Right ventricle myocardium inferior (tissue), 1 donor: Measurements from ENCODE around the gene KBTBD7. TPM values are rescaled to one million over a fixed set of nuclear protein-coding genes. Genes with fewer than 3 reads are reported as not detected.

Source experiments
- ATAC-seq: fragments of 200-7000 bp; cut with Tn5 transposase; one replicate; pipeline ENCODE4 v1.9.1; 2020; ENCODE audit warnings: mild to moderate bottlenecking, moderate library complexity
- DNase-seq: peaks from one replicate; pipeline ENCODE4 v3.0.0; 2021; ENCODE audit errors: missing footprints
- intact Hi-C: fragments of 100-400 bp; cut with DNase I; formaldehyde crosslinking; loops from one replicate; pipeline ENCODE4 v1.11.0; 2022
- long read RNA-seq: library from polyadenylated mRNA; unstranded; transcript quantifications from one replicate; pipeline ENCODE4 v2.0.0, GENCODE V29; 2021
- total RNA-seq: library from RNA; stranded (reverse); fragmentation: NEBNext Ultra II Directional; extraction: Animal tissue kit (Norgen Biotek cat#: 25700); gene quantifications from one replicate; pipeline ENCODE4 v1.2.1, GENCODE V29; 2021
- donor health status: DM: no; HTN: yes; CAD: no; lungs with severe emphysema.

Gene KBTBD7, protein sequence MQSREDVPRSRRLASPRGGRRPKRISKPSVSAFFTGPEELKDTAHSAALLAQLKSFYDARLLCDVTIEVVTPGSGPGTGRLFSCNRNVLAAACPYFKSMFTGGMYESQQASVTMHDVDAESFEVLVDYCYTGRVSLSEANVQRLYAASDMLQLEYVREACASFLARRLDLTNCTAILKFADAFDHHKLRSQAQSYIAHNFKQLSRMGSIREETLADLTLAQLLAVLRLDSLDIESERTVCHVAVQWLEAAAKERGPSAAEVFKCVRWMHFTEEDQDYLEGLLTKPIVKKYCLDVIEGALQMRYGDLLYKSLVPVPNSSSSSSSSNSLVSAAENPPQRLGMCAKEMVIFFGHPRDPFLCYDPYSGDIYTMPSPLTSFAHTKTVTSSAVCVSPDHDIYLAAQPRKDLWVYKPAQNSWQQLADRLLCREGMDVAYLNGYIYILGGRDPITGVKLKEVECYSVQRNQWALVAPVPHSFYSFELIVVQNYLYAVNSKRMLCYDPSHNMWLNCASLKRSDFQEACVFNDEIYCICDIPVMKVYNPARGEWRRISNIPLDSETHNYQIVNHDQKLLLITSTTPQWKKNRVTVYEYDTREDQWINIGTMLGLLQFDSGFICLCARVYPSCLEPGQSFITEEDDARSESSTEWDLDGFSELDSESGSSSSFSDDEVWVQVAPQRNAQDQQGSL
- 5.9 TPM for total RNA-seq
- long read RNA-seq, full-length matches to known transcripts = 6 of 6 reads
- long read RNA-seq, partial matches to known transcripts = 0 of 6 reads
- long read RNA-seq, other reads (novel, unspliced or antisense) = 0 of 6 reads

DNA sequence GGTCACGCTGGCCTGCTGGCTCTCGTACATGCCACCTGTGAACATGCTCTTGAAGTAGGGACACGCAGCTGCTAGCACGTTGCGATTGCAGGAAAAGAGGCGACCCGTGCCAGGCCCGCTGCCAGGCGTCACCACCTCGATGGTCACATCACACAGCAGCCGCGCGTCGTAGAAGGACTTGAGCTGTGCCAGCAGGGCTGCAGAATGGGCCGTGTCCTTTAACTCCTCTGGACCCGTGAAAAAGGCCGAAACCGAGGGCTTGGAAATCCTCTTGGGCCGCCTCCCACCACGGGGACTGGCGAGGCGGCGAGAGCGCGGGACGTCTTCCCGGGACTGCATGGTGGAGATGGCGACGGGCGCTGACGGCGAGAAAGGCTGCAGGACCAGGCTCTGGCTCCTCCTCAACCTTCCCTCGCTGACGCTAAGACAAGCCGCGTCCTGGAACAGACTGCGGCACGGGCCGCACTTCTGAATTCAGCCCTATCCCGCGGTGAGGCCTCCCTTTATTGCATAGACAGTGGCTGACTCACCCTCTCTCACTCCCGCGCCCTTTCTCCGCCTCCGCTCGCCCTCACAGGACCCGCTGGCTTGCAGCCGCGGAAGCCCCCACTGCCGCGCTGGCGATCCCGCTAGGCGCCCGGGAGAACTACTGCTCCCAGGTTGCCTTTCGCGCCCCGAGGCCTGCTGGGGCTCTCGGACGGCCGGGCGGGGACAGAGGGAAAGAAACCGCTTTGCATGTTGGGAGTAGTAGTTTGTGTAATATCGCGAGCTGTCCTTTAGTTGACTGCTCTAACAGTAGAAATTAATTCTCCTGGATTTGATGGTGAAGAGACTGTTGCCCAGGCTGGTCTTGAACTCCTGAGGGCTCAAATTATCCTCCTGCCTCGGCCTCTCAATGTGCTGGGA is at the start of gene KBTBD7:
KBTBD7 (minus strand) TSS at position 651 of the 906 bp plus-strand sequence; CDS start at position 339, 312 bp downstream.
- ATAC-seq (peak; percentile 99), DNase-seq (peak; percentile 98)
- intact Hi-C loops = loop anchor here (1.0 to 10.0 kb wide), 2 partner anchors 62 to 119 kb away; partner anchors contain the start of gene KBTBD6

DNA sequence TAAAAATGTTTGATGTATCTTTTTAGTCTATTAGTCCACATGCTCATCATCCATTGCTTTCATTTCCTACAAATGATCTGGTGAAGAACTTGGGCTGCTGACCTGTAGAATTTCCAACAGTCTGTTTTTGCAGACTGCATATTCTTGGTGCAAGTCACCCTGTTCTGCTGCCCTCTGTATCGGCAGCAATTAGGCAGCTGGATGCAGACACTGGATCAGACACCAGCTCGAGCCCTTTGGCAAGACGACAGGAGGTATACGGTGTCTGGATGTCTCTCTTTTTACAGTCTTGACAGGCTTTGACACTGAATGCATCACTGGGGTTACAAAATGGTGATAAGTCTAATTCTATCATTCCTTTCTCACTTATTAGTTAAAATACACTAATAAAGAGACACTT is 47.3 kb upstream of the KBTBD7 start:
- no peak for ATAC-seq
- no peak for DNase-seq
- intact Hi-C loops = no loop called here

DNA sequence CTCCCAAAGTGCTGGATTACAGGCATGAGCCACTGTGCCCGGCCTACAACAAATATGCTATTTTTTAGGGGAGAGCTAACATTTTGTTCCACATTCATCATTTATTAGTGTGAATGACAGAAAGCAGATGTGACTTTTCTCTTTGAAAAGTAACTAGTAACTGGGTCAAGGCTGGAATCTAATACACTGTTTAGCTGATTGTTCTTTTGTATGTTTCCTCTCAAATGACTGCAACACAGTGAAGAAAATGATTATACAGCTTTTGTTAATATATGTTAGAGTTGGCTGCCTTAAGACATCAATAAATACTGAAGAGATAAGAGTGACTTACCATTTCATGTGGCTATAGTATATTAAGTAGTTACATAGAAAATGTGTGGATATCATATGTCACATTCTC is 42.0 kb upstream of the KBTBD7 start:
- DNase-seq (no peak), ATAC-seq (no peak)
- intact Hi-C loops = no loop called here

DNA sequence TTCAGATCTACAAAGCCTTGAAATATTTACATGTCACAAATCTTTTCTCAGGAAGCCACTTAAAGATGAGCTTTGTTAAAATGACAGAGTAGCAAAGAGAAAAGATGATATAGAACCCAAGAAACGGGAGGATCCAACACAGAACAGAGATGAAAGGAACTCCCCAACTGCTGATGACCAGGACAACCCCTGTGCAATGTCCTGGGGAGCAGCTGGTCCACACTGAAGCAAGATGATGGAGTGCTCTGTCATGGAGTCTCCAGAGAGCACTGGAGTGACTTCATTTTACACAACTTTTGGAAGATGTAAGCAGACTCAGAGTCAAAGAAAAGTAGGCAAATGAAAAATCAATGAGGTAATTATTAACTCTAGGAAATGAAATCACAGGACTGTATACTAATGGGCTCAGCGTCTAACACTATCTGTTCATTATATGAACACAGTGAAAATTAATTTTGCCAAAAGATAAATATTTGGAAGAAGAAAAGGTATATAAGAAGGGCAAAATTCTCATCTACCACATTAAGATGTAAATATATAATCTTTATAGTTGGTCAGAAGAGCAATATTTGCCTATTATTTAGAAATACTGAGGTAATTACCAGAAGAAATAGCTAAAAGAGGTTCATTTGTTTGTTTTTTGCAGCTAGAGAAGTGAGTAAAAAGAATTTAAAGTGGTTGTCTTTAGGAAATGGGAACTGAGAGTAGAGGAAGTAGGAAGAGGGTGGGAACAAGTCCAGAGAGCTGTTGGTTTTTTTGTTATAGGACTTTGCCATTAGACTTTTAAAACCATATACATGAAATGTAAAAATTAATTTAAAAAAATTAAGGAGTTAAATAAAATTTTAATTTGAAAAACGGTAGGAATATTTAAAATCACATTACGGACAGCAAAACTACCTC is 38.5 kb upstream of the KBTBD7 start:
- intact Hi-C loops = no loop called here
- no peak for DNase-seq
- no peak for ATAC-seq

DNA sequence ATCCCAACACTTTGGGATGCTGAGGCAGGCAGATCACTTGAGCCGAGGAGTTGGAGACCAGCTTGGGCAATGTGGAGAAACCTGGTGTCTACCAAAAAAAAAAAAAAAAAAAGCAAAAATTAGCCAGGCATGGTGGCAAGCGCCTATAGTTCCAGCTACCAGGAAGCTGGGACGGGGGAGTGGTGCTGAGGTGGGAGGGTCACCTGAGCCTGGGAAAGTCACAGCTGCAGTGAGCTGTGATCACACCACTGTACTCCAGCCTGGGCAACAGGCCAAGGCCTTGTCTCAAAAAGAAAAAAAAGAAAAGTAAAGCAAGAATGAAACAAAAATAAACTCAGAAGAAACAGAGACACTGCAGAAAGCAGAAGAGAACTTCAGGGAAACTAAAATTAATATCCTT is 37.4 kb upstream of the KBTBD7 start:
- DNase-seq = no peak
- ATAC-seq = no peak
- intact Hi-C loops = no loop called here

DNA sequence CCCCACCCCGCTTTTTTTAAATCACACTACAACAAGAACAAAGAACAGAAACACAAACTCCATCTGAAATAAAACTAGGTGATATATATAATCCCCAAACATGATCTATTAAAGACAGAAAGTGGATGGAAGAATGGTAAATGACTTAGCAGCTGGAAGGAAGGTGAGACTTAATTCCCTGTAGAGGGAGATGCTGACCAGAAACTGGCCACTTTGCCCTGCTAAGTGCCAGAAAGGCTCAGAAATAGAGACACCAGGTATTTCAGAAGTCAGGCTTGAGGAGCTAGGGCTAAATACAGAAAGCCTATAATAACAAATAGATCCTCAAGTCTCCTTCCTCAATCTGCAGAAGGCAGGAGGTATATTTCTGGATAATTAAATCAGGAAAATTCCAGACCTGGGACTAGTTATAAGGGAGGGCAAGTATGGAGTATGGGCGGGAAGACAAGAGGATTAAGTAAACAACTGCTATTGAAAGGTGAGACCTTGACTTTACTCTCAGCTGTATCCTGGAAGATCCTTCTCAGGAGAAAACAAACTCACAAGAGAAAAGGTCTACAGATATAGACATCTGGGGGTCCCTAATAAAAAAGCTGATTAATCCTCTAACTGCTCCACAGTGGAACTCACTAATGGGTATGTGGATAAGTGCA is 36.8 kb upstream of the KBTBD7 start:
- DNase-seq (no peak), ATAC-seq (no peak)
- intact Hi-C loops = no loop called here

DNA sequence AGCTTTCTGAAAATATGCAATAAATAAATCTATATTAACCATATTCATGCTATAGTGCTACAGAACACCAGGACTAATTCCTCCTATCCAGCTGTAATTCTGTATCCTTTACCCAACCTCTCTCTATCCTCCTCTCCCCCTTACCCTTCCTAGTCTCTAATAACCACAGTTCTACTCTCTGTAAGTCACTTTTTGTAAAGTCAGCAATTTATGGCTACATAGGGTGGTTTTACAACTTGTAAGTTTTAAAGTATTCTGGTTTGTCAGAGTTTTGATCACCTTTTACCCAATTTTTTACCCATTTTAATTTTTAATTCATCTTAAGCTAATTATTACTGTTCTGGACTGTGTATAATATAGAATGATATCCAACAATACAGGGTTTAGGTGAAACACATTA is 35.0 kb upstream of the KBTBD7 start:
- ATAC-seq (no peak), DNase-seq (no peak)
- intact Hi-C loops = no loop called here

DNA sequence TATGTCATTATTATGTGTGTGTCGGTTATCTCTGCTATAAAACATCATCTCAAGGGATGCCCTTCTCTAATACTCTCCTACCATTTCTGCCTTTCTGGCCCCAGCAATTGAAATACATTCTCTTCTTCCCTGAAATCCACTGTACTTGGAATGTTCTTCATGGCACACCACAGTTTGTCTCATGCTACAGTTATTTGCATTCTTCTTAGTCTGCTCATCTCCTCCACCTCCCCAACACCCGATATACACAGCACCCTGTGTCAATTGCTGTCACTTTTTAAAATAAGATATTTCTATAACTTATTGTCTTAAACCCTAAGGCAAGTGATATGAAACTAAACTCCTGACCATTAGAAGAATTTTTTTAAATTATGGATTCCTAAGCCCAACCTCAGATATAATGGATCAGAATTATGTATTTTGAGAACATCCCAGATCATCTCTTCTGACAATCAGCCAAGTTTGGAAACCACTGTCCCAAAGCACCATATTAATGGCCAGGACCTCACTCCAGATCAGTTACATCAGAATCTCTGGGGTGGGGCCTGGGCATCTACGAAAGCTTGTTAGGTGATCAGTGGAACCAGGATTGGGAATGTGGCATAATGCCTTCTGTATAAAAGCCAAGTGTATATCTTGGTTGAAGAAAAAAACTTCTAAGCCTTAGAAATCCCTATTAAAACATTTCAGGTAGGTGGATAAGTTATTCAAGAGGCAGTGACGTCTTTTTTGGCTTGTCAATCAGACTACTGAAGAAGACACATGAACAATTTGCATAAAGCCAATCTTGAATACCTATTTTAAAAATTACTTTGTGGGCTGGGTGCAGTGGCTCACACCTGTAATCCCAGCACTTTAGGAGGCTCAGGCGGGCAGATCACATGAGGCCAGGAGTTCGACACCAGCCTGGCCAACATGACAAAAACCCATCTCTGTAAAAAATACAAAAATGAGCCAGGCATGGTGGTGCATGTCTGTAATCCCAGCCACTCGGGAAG is 30.0 kb upstream of the KBTBD7 start:
- DNase-seq = no peak
- intact Hi-C loops = no loop called here

DNA sequence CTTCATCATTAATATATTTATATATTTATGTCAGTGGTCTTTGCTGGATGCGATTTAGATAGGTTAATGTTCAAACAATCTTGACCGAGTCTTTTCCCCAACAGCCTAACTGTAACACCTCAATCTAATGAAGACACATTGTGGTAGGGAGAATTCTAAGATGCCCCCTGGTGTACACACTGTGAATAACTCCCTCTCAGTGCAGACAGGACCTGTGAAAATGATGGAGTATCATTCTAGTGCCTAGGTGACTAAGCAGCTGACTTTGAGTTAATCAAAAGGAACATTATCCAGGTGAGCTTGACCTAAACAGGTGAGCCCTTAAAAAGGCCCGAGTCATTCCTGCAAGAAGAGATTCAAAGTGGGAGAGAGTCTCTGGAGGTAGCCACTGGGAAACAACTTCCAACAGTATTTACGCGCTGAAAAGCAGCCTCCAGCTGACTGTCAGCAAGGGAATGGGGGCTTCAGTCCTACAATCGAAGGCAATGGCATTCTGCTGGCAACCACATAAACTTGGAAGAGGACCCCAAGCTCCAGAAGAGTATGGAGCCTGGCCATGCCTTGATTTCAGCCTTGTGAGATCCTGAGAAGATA is 28.0 kb upstream of the KBTBD7 start:
- DNase-seq (no peak), ATAC-seq (peak; percentile 68)
- intact Hi-C loops = loop anchor here (2.0 kb wide), 1 partner anchor 148 kb away; no protein-coding TSS in a partner anchor

More for the DNA sequence above, 30.0 kb upstream of the KBTBD7 start:
- ATAC-seq = no peak

DNA sequence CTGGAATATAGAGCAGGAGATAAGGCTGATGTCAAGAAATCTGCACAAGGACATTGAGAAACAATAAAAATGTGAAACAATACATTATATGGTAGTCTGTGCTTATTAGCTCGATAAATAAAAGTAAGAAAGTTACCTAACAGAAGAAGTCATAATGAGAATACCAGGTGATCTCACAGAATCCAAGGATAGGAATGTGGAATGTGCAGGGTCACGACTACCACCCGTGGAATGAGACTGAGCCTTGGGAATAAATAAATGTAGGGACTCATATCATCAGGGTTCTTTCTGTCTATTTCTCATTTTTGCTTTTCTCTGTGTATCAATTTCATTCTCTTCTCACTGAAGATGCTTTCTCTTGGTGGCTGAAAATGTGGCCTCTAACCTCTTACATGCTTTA is 26.0 kb upstream of the KBTBD7 start:
- DNase-seq (no peak), ATAC-seq (no peak)
- intact Hi-C loops = no loop called here

DNA sequence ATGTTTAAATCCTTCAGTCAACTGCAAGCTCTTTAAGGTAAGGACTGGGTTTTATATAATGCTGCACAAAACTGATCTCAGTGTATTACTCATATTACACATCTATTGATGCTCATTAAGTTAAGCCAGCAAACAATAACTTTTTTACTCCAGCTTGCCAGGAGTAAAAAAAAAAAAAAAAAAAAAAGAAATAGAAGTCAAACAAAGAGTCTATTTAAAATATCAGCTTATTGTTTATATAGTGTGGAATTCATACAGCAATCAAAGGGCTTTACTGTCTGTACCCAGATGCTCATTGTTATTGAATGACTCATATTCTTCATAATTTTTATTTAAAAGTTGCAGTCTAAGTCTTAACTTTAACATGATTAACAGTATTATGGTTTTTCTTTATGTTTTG is 21.8 kb upstream of the KBTBD7 start:
- ATAC-seq (no peak), DNase-seq (no peak)
- intact Hi-C loops = no loop called here

DNA sequence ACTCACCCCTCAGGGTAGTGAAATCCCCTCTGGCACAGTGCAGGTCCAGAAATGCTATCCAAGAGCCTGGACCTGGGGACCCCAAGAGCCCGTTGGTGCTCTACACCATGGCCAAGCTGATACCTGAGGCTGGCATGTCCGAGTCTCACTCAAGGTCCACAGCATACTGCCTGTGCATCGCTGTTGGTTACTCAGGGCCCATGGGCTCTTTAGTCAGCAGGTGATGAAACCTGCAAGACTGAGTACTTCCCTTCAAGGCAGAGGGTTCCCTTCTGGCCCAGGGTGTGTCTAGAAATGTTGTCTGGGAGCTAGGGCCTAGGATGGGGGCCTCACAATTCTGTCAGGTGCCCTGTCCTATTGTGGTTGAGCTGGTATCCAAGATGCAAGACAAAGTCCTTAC is 19.6 kb upstream of the KBTBD7 start:
- intact Hi-C loops = no loop called here
- DNase-seq (no peak), ATAC-seq (no peak)

DNA sequence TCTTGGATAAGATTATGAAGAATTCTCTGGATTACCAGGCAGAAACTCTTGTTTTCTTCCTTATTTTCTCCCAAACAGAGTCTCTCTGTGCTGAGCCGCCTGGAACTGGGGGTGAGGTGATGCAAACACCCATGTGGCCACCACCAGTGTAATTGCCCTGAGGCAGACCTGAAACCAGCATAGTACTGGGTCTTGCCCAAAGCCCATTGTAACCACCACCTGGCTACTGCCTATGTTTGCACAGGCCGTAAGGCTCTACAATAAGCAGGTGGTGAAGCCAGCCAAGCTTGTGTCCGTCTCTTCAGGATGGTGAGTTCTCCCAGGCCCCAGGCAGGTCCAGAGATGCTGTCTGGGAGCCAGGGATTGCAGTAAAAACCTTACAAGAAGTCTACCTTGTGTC is 18.9 kb upstream of the KBTBD7 start:
- no peak for ATAC-seq
- intact Hi-C loops = no loop called here
- no peak for DNase-seq

DNA sequence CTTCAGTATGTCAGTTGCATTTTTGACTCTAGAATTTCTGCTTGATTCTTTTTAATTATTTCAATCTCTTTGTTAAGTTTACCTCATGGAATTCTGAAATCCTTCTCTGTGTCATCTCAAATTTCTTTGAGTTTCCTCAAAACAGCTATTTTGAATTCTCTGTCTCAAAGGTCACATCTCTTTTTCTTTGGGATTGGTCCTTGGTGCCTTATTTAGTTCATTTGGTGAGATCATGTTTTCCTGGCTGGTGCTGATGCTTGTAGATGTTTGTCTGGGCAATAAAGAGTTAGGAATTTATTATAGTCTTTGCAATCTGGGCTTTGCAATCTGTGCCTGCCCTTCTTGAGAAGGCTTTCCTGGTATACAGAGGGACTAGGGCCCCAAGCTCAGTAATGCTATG is 18.5 kb upstream of the KBTBD7 start:
- DNase-seq (no peak), ATAC-seq (no peak)
- intact Hi-C loops = no loop called here

DNA sequence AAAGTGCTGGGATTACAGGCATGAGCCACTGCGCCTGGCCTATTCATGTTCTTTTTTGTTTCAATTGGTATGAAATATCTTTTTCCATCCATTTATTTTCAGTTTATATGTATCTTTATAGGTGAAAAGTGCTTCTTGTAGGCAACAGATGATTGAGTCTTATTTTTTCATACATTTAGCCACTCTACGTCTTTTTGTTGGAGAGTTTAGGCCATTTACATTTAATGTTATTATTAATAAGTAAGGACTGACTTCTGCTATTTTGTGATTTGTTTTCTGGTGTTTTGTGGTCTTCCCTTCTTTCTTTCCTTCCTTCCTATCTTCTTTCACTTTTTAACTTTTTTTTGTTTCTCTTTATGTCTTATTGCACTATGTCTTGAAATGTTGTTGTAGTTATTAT is 16.7 kb upstream of the KBTBD7 start:
- no peak for DNase-seq
- no peak for ATAC-seq
- intact Hi-C loops = no loop called here

DNA sequence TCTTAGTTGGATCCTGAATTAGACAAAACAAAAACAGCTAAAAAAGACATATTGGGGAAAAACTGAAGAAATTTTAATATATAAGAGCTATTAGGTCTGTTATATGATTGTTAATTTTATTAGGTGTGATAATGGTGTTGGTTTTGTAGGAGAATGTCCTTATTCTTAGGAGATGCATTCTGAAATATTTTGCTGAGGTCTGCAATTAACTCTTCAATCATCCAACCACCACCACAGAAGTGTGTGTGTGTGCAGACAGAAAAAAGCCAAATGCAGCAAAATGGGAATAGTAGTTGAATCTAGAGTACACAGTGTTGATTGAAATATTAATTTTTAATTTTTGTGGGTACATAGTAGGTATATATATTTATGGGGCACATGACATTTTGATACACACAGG is 12.1 kb upstream of the KBTBD7 start:
- no peak for DNase-seq
- intact Hi-C loops = no loop called here
- no peak for ATAC-seq
